Measurements from ENCODE around the gene TAOK1. TPM values are rescaled to one million over a fixed set of nuclear protein-coding genes. Genes with fewer than 3 reads are reported as not detected.

Gene TAOK1
- total and polyA plus RNA-seq, 2 of the 13 experiments (the other 11 are each of a cell fraction or from before 2014, with no cell fraction given): 14.1 to 23.0 TPM

- TF ChIP-seq PBX2 (CRISPR knock-in tag; IDR thresholded peaks at IDR 0.05) (no peak), ZNF282 (IDR thresholded peaks at IDR 0.05; ENCODE audit: partially characterized antibody) (no peak), KLF15 (CRISPR knock-in tag; IDR thresholded peaks at IDR 0.05; ENCODE audit: borderline replicate concordance) (no peak), ZBTB25 (CRISPR knock-in tag; IDR thresholded peaks at IDR 0.05) (no peak), LCORL (IDR thresholded peaks at IDR 0.05) (no peak), LCORL (CRISPR knock-in tag; IDR thresholded peaks at IDR 0.05) (no peak)
Measured at GRCh38 chr17:29368161-29368560, 22.0 kb upstream of the TAOK1 start (continued).

- Histone ChIP-seq H3K9me3 (ENCODE audit: low read length) (no peaks in the 10 kb centered on the region), H2AFZ (ENCODE audit: low read length) (no peak overlapping the region), H3K27ac (ENCODE audit: extremely low read length, insufficient read depth, low read length) (no peak overlapping the region), H3K27me3 (ENCODE audit: control insufficient read depth in 1 of 2, insufficient read depth in 2 of 2, low read length in 2 of 2) (no peaks in the 10 kb centered on the region), H3K4me3 (replicated peaks in 1 of 3; ENCODE audit: insufficient read depth in 1 of 3, low read depth in 2 of 3, low read length in 3 of 3) (no peak overlapping the region), H4K20me1 (ENCODE audit: insufficient read depth, low read length) (no peaks in the 10 kb centered on the region), H3K9ac (ENCODE audit: insufficient read depth, low read depth, low read length) (no peak overlapping the region), H3K36me3 (replicated peaks in 1 of 2; ENCODE audit: control insufficient read depth in 1 of 2, insufficient read depth in 2 of 2, low read length in 2 of 2) (peaks cover 0 to 3% of the 10 kb centered on the region in 2 experiments; a peak in 2 of 5 replicates), H3K79me2 (ENCODE audit: insufficient read depth, low read length) (no peaks in the 10 kb centered on the region), H3K4me2 (ENCODE audit: low read depth, low read length) (no peak overlapping the region), H3K4me1 (ENCODE audit: insufficient read depth, low read length) (no peaks in the 10 kb centered on the region)
- intact Hi-C loops (cut with micrococcal nuclease; ENCODE audit: unreplicated experiment): no loop called here
- POLR2A ChIA-PET: no interaction called here
- no peak for ATAC-seq
- 92% methylated on average over 4 of the region's 4 CpGs for WGBS (ENCODE audit: low lambda C conversion rate)
- no TSS peak for BruUV-seq (replicated peaks)
- DNase-seq (ENCODE audit: low spot score): no peak
- CTCF ChIA-PET (ENCODE audit: low intra/inter-chr PET ratio, low total read pairs): no interaction called here
- FAIRE-seq: no peak
- in situ Hi-C loops (cut with HindIII; ENCODE audit: extremely low pct_ligation_motif_present, low pct_unique_long_range_greater_than_20kb): no loop called here
- TF ChIP-seq ZNF589 (CRISPR knock-in tag; conservative IDR thresholded peaks at IDR 0.05): no peak
- no peak for TF ChIP-seq ZNF337 (CRISPR knock-in tag; IDR thresholded peaks at IDR 0.05; ENCODE audit: borderline replicate concordance, low read depth)
- TF ChIP-seq ZNF747 (CRISPR knock-in tag; IDR thresholded peaks at IDR 0.05; ENCODE audit: borderline replicate concordance): no peak
- TF ChIP-seq NFAT5 (CRISPR knock-in tag; IDR thresholded peaks at IDR 0.05): no peak
- TF ChIP-seq THRA (CRISPR knock-in tag; IDR thresholded peaks at IDR 0.05; ENCODE audit: borderline replicate concordance): no peak
- no peak for TF ChIP-seq ZNF333 (CRISPR knock-in tag; IDR thresholded peaks at IDR 0.05; ENCODE audit: borderline replicate concordance)
- no peak for TF ChIP-seq ZZZ3 (CRISPR knock-in tag; IDR thresholded peaks at IDR 0.05; ENCODE audit: borderline replicate concordance)
- TF ChIP-seq NFYC (CRISPR knock-in tag; IDR thresholded peaks at IDR 0.05): no peak
Measured at GRCh38 chr17:29368926-29369325, 21.2 kb upstream of the TAOK1 start.

All from HepG2 (cell line).